GM11168 (cell line): Measurements from ENCODE around the gene DNASE2B.

ENCODE experiments used
- in situ Hi-C: fragments of 300-500 bp; cut with MboI; formaldehyde crosslinking; loops from one replicate; pipeline ENCODE4 v1.12.0; 2022; ENCODE audit warnings: low sequenced_read_pairs; ENCODE audit not compliant: unreplicated experiment

The DNASE2B gene

GRCh38 chr1:84442747-84443646, 44.7 kb downstream of the DNASE2B start:
- in situ Hi-C loops, result loop anchor here (25.0 kb wide), 1 partner anchor 494 kb away; no protein-coding TSS in a partner anchor

- in situ Hi-C loops, result loop anchor here (25.0 kb wide), 1 partner anchor 489 kb away; no protein-coding TSS in a partner anchor
These were observed 50.4 kb downstream of the DNASE2B start for GRCh38 chr1:84448704-84449103.

- in situ Hi-C loops, result no loop called here
These were observed 52.6 kb downstream of the DNASE2B start for GRCh38 chr1:84450910-84451309.

GRCh38 chr1:84452436-84452835, 54.2 kb downstream of the DNASE2B start:
- in situ Hi-C loops, result no loop called here

GRCh38 chr1:84462118-84462517, 63.8 kb downstream of the DNASE2B start:
- in situ Hi-C loops, result no loop called here
